PC-3 (cell line): Measurements from ENCODE around the gene RCAN2.

Experiments
- CTCF ChIP-seq: fragments of 300-600 bp; sonication (generic); conservative IDR thresholded peaks from 2 replicates; pipeline ENCODE4 v1.5.1; 2017; ENCODE audit warnings: antibody characterized with exemption, low read depth, mild to moderate bottlenecking, low read length
- EZH2phosphoT487 ChIP-seq: fragments of 300-600 bp; sonication (generic); IDR thresholded peaks from 2 replicates; pipeline ENCODE4 v1.6.1; 2018; ENCODE audit warnings: mild to moderate bottlenecking, antibody characterized with exemption, low read length, borderline replicate concordance

DNA sequence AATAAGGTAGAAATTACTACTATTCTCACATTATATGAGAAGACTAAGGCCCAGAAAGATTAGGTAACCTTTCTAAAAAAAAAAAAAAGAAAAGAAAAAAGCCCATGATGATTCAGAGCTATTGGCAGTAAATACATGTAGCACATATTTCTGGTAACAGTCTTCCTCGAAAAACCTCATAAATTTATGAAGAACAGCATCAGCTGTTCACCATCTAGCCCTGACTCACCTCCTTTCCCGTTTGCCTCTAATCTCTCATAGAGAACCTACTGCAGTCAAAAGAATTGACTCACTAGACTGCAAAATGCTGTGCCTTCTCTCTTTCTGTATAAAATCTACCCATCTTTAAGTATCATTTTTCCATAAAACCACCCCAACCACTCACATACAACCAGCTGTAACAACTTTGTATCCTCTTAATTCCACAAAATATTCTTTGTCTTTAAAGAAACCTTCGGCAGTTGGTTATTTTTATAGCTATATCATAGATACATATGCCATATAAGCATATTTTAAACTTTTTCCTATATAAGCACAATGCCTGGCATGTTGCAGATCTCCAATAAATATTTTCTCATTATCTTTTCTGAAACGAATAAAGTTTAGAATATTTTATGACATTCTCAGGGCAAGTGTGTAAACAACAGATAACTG, 167.8 kb downstream of the RCAN2 start:
- no peak for TF ChIP-seq CTCF
- TF ChIP-seq EZH2phosphoT487, result no peak
